Measurements from ENCODE around the gene ZNF107. TPM values are rescaled to one million over a fixed set of nuclear protein-coding genes. Genes with fewer than 3 reads are reported as not detected.

Gene ZNF107
- total RNA-seq, 1 donor from 2014 or later: 11.7 TPM

- Mint-ChIP-seq H3K4me3 (no peak overlapping the region), H3K36me3 (no peaks in the 10 kb centered on the region), H3K27ac (no peak overlapping the region), H3K4me1 (no peaks in the 10 kb centered on the region), H3K9me3 (peaks cover 52% of the 10 kb centered on the region), H3K27me3 (ENCODE audit: low read depth) (no peaks in the 10 kb centered on the region)
- DNase-seq (ENCODE audit: low spot score in 2 of 2, unreplicated experiment in 2 of 2): no peak
- TF ChIP-seq CTCF (IDR thresholded peaks at IDR 0.05; ENCODE audit: unreplicated experiment): no peak
Observed at GRCh38 chr7:64633401-64633800, 32.5 kb upstream of the ZNF107 start.

- H3K27ac Mint-ChIP-seq: no peak overlapping the region
Observed at GRCh38 chr7:64634406-64635062, 31.4 kb upstream of the ZNF107 start.

GRCh38 chr7:64636386-64636785 is 29.5 kb upstream of the ZNF107 start:
- H3K4me3 Mint-ChIP-seq: no peak overlapping the region
- H3K9me3 Mint-ChIP-seq: peaks cover 55% of the 10 kb centered on the region
- TF ChIP-seq CTCF (IDR thresholded peaks at IDR 0.05; ENCODE audit: unreplicated experiment): peak; percentile 35
- DNase-seq (ENCODE audit: low spot score in 2 of 2, unreplicated experiment in 2 of 2): no peak
- H3K27ac Mint-ChIP-seq: no peak overlapping the region
- H3K4me1 Mint-ChIP-seq: no peaks in the 10 kb centered on the region
- H3K27me3 Mint-ChIP-seq (ENCODE audit: low read depth): no peaks in the 10 kb centered on the region
- no peaks in the 10 kb centered on the region for H3K36me3 Mint-ChIP-seq

More at GRCh38 chr7:64634406-64635062, 31.4 kb upstream of the ZNF107 start:
- Mint-ChIP-seq H3K4me1 (no peaks in the 10 kb centered on the region), H3K36me3 (no peaks in the 10 kb centered on the region), H3K27me3 (ENCODE audit: low read depth) (no peaks in the 10 kb centered on the region), H3K9me3 (peaks cover 51% of the 10 kb centered on the region), H3K4me3 (no peak overlapping the region)
- no peak for TF ChIP-seq CTCF (IDR thresholded peaks at IDR 0.05; ENCODE audit: unreplicated experiment)
- DNase-seq (ENCODE audit: low spot score in 2 of 2, unreplicated experiment in 2 of 2): no peak

- no peaks in the 10 kb centered on the region for H3K27me3 Mint-ChIP-seq (ENCODE audit: low read depth)
- H3K4me3 Mint-ChIP-seq: no peak overlapping the region
- H3K36me3 Mint-ChIP-seq: no peaks in the 10 kb centered on the region
- H3K4me1 Mint-ChIP-seq: no peaks in the 10 kb centered on the region
- TF ChIP-seq CTCF (IDR thresholded peaks at IDR 0.05; ENCODE audit: unreplicated experiment): no peak
- H3K27ac Mint-ChIP-seq: no peak overlapping the region
- H3K9me3 Mint-ChIP-seq: peaks cover 57% of the 10 kb centered on the region
- DNase-seq (ENCODE audit: low spot score in 2 of 2, unreplicated experiment in 2 of 2): no peak
Observed at GRCh38 chr7:64637521-64638445, 28.1 kb upstream of the ZNF107 start.

GRCh38 chr7:64638822-64639221 is 27.1 kb upstream of the ZNF107 start:
- no peaks in the 10 kb centered on the region for H3K36me3 Mint-ChIP-seq
- DNase-seq (ENCODE audit: low spot score in 2 of 2, unreplicated experiment in 2 of 2): no peak
- peaks cover 67% of the 10 kb centered on the region for H3K9me3 Mint-ChIP-seq
- no peak overlapping the region for H3K4me3 Mint-ChIP-seq
- no peaks in the 10 kb centered on the region for H3K27me3 Mint-ChIP-seq (ENCODE audit: low read depth)
- no peak overlapping the region for H3K27ac Mint-ChIP-seq
- H3K4me1 Mint-ChIP-seq: no peaks in the 10 kb centered on the region
- TF ChIP-seq CTCF (IDR thresholded peaks at IDR 0.05; ENCODE audit: unreplicated experiment): no peak

Measured in mesothelial cell of epicardium (in vitro differentiated cells).